GM23338 (cell line): ENCODE data around the gene RGL3. TPM values are rescaled to one million over a fixed set of nuclear protein-coding genes. Genes with fewer than 3 reads are reported as not detected.

Experiments used
- ATAC-seq: fragments of 200-7000 bp; cut with Tn5 transposase; 3 replicates; pipeline ENCODE4 v1.9.1; 2020
- DNase-seq: peaks from one replicate; pipeline ENCODE4 v3.0.0-alpha.2; 2015; ENCODE audit warnings: low spot score
- H2AFZ ChIP-seq: fragments of 200-600 bp; sonication (generic); 2 replicates; pipeline ENCODE4 v1.8.0; 2016; ENCODE audit warnings: antibody characterized with exemption, mild to moderate bottlenecking, moderate library complexity
- H3F3A ChIP-seq: fragments of 200-600 bp; sonication (generic); replicated peaks from 2 replicates; pipeline ENCODE4 v1.8.0; 2017; ENCODE audit warnings: antibody characterized with exemption, mixed run types, low read depth
- H3K27ac ChIP-seq: fragments of 200-600 bp; sonication (generic); 2 replicates; pipeline ENCODE4 v1.6.1; 2016; ENCODE audit warnings: low read depth
- H3K27me3 ChIP-seq: fragments of 200-600 bp; sonication (generic); 2 replicates; pipeline ENCODE4 v1.8.0; 2016; ENCODE audit warnings: mild to moderate bottlenecking, mixed run types, moderate library complexity; ENCODE audit not compliant: insufficient read depth
- H3K36me3 ChIP-seq: fragments of 200-600 bp; sonication (generic); 2 replicates; pipeline ENCODE4 v1.8.0; 2016; ENCODE audit warnings: mild to moderate bottlenecking; ENCODE audit not compliant: insufficient read depth
- H3K4me1 ChIP-seq: fragments of 200-600 bp; sonication (generic); 2 replicates; pipeline ENCODE4 v1.8.0; 2016; ENCODE audit warnings: mild to moderate bottlenecking, moderate library complexity; ENCODE audit not compliant: insufficient read depth
- H3K4me2 ChIP-seq: fragments of 200-600 bp; sonication (generic); 2 replicates; pipeline ENCODE4 v1.7.1; 2017; ENCODE audit warnings: mixed run types
- H3K4me3 ChIP-seq: fragments of 200-600 bp; sonication (generic); 2 replicates; pipeline ENCODE4 v1.6.1; 2016; ENCODE audit warnings: mixed run types
- H3K79me2 ChIP-seq: fragments of 200-600 bp; sonication (generic); replicated peaks from 2 replicates; pipeline ENCODE4 v1.8.0; 2017; ENCODE audit warnings: mild to moderate bottlenecking; ENCODE audit not compliant: insufficient read depth
- H3K9me2 ChIP-seq: fragments of 200-600 bp; sonication (generic); 2 replicates; pipeline ENCODE4 v1.8.0; 2017; ENCODE audit not compliant: insufficient read depth
- H4K20me1 ChIP-seq: fragments of 200-600 bp; sonication (generic); replicated peaks from 2 replicates; pipeline ENCODE4 v1.8.0; 2017; ENCODE audit warnings: mild to moderate bottlenecking; ENCODE audit not compliant: insufficient read depth
- H3K27ac Mint-ChIP-seq: 2 replicates; pipeline ENCODE4 v1.8.0; 2020; ENCODE audit warnings: inconsistent platforms, mild to moderate bottlenecking, moderate library complexity, mixed read lengths
- H3K27me3 Mint-ChIP-seq: 3 replicates; pipeline ENCODE4 v1.8.0; 2022; ENCODE audit warnings: low read depth, mild to moderate bottlenecking, moderate library complexity, mixed read lengths, inconsistent platforms; ENCODE audit not compliant: insufficient read depth, poor library complexity
- H3K36me3 Mint-ChIP-seq: 3 replicates; pipeline ENCODE4 v1.8.0; 2021; ENCODE audit warnings: low read depth, mild to moderate bottlenecking, inconsistent platforms, moderate library complexity, mixed read lengths
- H3K4me1 Mint-ChIP-seq: 3 replicates; pipeline ENCODE4 v1.8.0; 2020; ENCODE audit warnings: mild to moderate bottlenecking, inconsistent platforms, mixed read lengths
- H3K4me3 Mint-ChIP-seq: 3 replicates; pipeline ENCODE4 v1.8.0; 2021; ENCODE audit warnings: moderate library complexity, mild to moderate bottlenecking, inconsistent platforms, mixed read lengths
- H3K9me3 Mint-ChIP-seq: 3 replicates; pipeline ENCODE4 v1.8.0; 2020; ENCODE audit warnings: moderate library complexity, mild to moderate bottlenecking, inconsistent platforms, mixed read lengths
- CREB1 ChIP-seq: fragments of 250-450 bp; sonication (Bioruptor Pico); IDR thresholded peaks from 2 replicates; pipeline ENCODE4 v1.5.0; 2020; ENCODE audit warnings: low read depth, mild to moderate bottlenecking, moderate library complexity
- EZH2 ChIP-seq: fragments of 200-600 bp; sonication (generic); IDR thresholded peaks from one replicate; pipeline ENCODE4 v1.8.0; 2017; ENCODE audit warnings: antibody characterized with exemption, mild to moderate bottlenecking, low read depth; ENCODE audit not compliant: unreplicated experiment
- EZH2phosphoT487 ChIP-seq: fragments of 200-600 bp; sonication (generic); IDR thresholded peaks from one replicate; pipeline ENCODE4 v1.8.1; 2018; ENCODE audit warnings: antibody characterized with exemption; ENCODE audit not compliant: unreplicated experiment
- JUNB ChIP-seq: IDR thresholded peaks from one replicate; pipeline ENCODE4 v1.6.1; 2016; ENCODE audit warnings: antibody characterized with exemption; ENCODE audit not compliant: unreplicated experiment
- NANOG ChIP-seq: IDR thresholded peaks from 2 replicates; pipeline ENCODE4 v1.6.1; 2016; ENCODE audit warnings: antibody characterized with exemption, borderline replicate concordance
- POLR2AphosphoS5 ChIP-seq: IDR thresholded peaks from 2 replicates; pipeline ENCODE4 v1.6.1; 2016; ENCODE audit warnings: antibody characterized with exemption, low read depth
- STAT1 ChIP-seq: IDR thresholded peaks from one replicate; pipeline ENCODE4 v1.6.1; 2016; ENCODE audit warnings: antibody characterized with exemption; ENCODE audit not compliant: unreplicated experiment
- ZNF114 ChIP-seq: fragments of 250-450 bp; sonication (Bioruptor Pico); IDR thresholded peaks from 2 replicates; pipeline ENCODE4 v1.5.0; 2020; ENCODE audit warnings: mild to moderate bottlenecking, moderate library complexity
- ZNF331 ChIP-seq: fragments of 250-450 bp; sonication (Bioruptor Pico); IDR thresholded peaks from 2 replicates; pipeline ENCODE4 v1.5.0; 2020; ENCODE audit warnings: low read depth, mild to moderate bottlenecking, moderate library complexity
- polyA plus RNA-seq: library from polyadenylated mRNA; unstranded; fragments of >200 nt; fragmentation: Nextera tagmentation; extraction: Ambion mirVana; gene quantifications from 2 replicates; pipeline ENCODE4 v1.2.1, GENCODE V29; 2016
- total RNA-seq: library from RNA; depleted of rRNA; stranded (reverse); fragments of >200 nt; shearing (Covaris generic); gene quantifications from 2 replicates; pipeline ENCODE4 v1.2.3, GENCODE V29; 2014
- TF ChIP-seq, protein P1 (sequence below): IDR thresholded peaks from one replicate; pipeline ENCODE4 v1.6.1; 2018; ENCODE audit warnings: antibody characterized with exemption; ENCODE audit not compliant: unreplicated experiment
- TF ChIP-seq, protein P2 (sequence below): fragments of 250-450 bp; sonication (Bioruptor Pico); IDR thresholded peaks from 2 replicates; pipeline ENCODE4 v1.5.0; 2020; ENCODE audit warnings: mild to moderate bottlenecking, moderate library complexity
- TF ChIP-seq, protein P3 (sequence below): IDR thresholded peaks from 2 replicates; pipeline ENCODE4 v1.6.1; 2016; ENCODE audit warnings: antibody characterized with exemption
- TF ChIP-seq, protein P4 (sequence below), 2 experiments: fragments of 200-600 bp in 1 of 2; sonication (generic) in 1 of 2; conservative IDR thresholded peaks; 2 replicates each; pipeline versions ENCODE4 v1.5.1 to v1.6.1; 2016 to 2017; ENCODE audit warnings: antibody characterized with exemption in 2 of 2, low read depth in 2 of 2, mild to moderate bottlenecking in 2 of 2, moderate library complexity in 1 of 2

The RGL3 gene
- total and polyA plus RNA-seq, 2 experiments from 2014 or later = 48.8 to 49.4 TPM

DNA sequence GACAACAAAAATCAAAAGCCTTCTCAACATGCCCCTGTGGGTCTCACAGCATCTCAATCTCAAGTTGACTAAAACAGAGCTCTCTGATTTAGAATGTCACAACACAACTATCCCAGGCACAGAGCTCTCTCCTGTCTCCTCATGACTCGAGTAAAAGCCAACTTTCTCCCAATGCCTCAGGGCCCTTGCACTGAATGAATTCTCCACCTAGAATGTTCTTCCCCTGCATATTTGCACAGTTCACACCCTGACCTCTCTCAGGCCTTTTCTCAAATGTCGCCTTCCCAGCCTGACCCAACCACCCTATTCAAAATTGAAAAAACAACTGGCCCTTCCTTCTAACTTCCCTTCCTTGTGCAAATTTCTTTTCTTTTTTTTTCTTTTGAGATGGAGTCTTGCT lies 48.4 kb downstream of the RGL3 start:
- peaks cover 6% of the 10 kb centered on the region; the same call in 2 of the 3 replicates for H3K4me1 Mint-ChIP-seq
- peaks cover 7% of the 10 kb centered on the region; the same call in 1 of the 3 replicates for H3K36me3 Mint-ChIP-seq
- H3K79me2 ChIP-seq = 0 out of 2 replicates have a peak, but pooled peaks cover 1% of the 10 kb centered on the region
- no peak overlapping the region for H3K27ac ChIP-seq
- peaks cover 6% of the 10 kb centered on the region for H3K27me3 Mint-ChIP-seq
- H4K20me1 ChIP-seq = peaks cover 5% of the 10 kb centered on the region; the same call in 1 of the 2 replicates
- no peaks in the 10 kb centered on the region for H3K9me3 Mint-ChIP-seq
- no peaks in the 10 kb centered on the region for H3K27me3 ChIP-seq
- H3K4me3 Mint-ChIP-seq = no peak overlapping the region; the same call in 2 of the 3 replicates
- H2AFZ ChIP-seq = no peak overlapping the region
- 0 out of 2 replicates have a peak, but pooled peaks cover 1% of the 10 kb centered on the region for H3F3A ChIP-seq
- no peak overlapping the region for H3K4me2 ChIP-seq
- H3K36me3 ChIP-seq = no peaks in the 10 kb centered on the region
- DNase-seq (no peak), ATAC-seq (no peak)
- no peak overlapping the region for H3K27ac Mint-ChIP-seq
- H3K9me2 ChIP-seq = no peaks in the 10 kb centered on the region
- no peak overlapping the region for H3K4me3 ChIP-seq
- H3K4me1 ChIP-seq = peaks cover 6% of the 10 kb centered on the region
- TF ChIP-seq JUNB (no peak), ZNF331 (CRISPR knock-in tag) (no peak), NANOG (no peak), EZH2 (no peak), ZNF114 (no peak), STAT1 (no peak), EZH2phosphoT487 (no peak), POLR2AphosphoS5 (no peak), CREB1 (CRISPR knock-in tag) (no peak)
- TF ChIP-seq, protein P1, sequence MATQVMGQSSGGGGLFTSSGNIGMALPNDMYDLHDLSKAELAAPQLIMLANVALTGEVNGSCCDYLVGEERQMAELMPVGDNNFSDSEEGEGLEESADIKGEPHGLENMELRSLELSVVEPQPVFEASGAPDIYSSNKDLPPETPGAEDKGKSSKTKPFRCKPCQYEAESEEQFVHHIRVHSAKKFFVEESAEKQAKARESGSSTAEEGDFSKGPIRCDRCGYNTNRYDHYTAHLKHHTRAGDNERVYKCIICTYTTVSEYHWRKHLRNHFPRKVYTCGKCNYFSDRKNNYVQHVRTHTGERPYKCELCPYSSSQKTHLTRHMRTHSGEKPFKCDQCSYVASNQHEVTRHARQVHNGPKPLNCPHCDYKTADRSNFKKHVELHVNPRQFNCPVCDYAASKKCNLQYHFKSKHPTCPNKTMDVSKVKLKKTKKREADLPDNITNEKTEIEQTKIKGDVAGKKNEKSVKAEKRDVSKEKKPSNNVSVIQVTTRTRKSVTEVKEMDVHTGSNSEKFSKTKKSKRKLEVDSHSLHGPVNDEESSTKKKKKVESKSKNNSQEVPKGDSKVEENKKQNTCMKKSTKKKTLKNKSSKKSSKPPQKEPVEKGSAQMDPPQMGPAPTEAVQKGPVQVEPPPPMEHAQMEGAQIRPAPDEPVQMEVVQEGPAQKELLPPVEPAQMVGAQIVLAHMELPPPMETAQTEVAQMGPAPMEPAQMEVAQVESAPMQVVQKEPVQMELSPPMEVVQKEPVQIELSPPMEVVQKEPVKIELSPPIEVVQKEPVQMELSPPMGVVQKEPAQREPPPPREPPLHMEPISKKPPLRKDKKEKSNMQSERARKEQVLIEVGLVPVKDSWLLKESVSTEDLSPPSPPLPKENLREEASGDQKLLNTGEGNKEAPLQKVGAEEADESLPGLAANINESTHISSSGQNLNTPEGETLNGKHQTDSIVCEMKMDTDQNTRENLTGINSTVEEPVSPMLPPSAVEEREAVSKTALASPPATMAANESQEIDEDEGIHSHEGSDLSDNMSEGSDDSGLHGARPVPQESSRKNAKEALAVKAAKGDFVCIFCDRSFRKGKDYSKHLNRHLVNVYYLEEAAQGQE = no peak
- TF ChIP-seq, protein P2, sequence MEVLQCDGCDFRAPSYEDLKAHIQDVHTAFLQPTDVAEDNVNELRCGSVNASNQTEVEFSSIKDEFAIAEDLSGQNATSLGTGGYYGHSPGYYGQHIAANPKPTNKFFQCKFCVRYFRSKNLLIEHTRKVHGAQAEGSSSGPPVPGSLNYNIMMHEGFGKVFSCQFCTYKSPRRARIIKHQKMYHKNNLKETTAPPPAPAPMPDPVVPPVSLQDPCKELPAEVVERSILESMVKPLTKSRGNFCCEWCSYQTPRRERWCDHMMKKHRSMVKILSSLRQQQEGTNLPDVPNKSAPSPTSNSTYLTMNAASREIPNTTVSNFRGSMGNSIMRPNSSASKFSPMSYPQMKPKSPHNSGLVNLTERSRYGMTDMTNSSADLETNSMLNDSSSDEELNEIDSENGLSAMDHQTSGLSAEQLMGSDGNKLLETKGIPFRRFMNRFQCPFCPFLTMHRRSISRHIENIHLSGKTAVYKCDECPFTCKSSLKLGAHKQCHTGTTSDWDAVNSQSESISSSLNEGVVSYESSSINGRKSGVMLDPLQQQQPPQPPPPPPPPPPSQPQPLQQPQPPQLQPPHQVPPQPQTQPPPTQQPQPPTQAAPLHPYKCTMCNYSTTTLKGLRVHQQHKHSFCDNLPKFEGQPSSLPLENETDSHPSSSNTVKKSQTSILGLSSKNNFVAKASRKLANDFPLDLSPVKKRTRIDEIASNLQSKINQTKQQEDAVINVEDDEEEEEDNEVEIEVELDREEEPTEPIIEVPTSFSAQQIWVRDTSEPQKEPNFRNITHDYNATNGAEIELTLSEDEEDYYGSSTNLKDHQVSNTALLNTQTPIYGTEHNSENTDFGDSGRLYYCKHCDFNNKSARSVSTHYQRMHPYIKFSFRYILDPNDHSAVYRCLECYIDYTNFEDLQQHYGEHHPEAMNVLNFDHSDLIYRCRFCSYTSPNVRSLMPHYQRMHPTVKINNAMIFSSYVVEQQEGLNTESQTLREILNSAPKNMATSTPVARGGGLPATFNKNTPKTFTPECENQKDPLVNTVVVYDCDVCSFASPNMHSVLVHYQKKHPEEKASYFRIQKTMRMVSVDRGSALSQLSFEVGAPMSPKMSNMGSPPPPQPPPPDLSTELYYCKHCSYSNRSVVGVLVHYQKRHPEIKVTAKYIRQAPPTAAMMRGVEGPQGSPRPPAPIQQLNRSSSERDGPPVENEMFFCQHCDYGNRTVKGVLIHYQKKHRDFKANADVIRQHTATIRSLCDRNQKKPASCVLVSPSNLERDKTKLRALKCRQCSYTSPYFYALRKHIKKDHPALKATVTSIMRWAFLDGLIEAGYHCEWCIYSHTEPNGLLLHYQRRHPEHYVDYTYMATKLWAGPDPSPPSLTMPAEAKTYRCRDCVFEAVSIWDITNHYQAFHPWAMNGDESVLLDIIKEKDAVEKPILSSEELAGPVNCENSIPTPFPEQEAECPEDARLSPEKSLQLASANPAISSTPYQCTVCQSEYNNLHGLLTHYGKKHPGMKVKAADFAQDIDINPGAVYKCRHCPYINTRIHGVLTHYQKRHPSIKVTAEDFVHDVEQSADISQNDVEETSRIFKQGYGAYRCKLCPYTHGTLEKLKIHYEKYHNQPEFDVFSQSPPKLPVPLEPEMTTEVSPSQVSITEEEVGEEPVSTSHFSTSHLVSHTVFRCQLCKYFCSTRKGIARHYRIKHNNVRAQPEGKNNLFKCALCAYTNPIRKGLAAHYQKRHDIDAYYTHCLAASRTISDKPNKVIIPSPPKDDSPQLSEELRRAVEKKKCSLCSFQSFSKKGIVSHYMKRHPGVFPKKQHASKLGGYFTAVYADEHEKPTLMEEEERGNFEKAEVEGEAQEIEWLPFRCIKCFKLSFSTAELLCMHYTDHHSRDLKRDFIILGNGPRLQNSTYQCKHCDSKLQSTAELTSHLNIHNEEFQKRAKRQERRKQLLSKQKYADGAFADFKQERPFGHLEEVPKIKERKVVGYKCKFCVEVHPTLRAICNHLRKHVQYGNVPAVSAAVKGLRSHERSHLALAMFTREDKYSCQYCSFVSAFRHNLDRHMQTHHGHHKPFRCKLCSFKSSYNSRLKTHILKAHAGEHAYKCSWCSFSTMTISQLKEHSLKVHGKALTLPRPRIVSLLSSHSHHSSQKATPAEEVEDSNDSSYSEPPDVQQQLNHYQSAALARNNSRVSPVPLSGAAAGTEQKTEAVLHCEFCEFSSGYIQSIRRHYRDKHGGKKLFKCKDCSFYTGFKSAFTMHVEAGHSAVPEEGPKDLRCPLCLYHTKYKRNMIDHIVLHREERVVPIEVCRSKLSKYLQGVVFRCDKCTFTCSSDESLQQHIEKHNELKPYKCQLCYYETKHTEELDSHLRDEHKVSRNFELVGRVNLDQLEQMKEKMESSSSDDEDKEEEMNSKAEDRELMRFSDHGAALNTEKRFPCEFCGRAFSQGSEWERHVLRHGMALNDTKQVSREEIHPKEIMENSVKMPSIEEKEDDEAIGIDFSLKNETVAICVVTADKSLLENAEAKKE (CRISPR knock-in tag) = no peak
- TF ChIP-seq, protein P3, sequence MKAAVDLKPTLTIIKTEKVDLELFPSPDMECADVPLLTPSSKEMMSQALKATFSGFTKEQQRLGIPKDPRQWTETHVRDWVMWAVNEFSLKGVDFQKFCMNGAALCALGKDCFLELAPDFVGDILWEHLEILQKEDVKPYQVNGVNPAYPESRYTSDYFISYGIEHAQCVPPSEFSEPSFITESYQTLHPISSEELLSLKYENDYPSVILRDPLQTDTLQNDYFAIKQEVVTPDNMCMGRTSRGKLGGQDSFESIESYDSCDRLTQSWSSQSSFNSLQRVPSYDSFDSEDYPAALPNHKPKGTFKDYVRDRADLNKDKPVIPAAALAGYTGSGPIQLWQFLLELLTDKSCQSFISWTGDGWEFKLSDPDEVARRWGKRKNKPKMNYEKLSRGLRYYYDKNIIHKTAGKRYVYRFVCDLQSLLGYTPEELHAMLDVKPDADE = no peak
- TF ChIP-seq, protein P4, sequence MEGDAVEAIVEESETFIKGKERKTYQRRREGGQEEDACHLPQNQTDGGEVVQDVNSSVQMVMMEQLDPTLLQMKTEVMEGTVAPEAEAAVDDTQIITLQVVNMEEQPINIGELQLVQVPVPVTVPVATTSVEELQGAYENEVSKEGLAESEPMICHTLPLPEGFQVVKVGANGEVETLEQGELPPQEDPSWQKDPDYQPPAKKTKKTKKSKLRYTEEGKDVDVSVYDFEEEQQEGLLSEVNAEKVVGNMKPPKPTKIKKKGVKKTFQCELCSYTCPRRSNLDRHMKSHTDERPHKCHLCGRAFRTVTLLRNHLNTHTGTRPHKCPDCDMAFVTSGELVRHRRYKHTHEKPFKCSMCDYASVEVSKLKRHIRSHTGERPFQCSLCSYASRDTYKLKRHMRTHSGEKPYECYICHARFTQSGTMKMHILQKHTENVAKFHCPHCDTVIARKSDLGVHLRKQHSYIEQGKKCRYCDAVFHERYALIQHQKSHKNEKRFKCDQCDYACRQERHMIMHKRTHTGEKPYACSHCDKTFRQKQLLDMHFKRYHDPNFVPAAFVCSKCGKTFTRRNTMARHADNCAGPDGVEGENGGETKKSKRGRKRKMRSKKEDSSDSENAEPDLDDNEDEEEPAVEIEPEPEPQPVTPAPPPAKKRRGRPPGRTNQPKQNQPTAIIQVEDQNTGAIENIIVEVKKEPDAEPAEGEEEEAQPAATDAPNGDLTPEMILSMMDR (conservative IDR thresholded peaks at IDR 0.05; ENCODE audit: low read depth in 2 of 2) = no peak
